GM18907 (cell line): ENCODE measurements around the gene CEP250.
"Not testable (repeated sequence)": the region's sequence is repeated elsewhere in the genome, so short reads cannot be mapped to it uniquely, and the experiment has no call there.

Experiments used
- ATAC-seq: cut with Tn5 transposase; IDR thresholded peaks from one replicate; pipeline ENCODE4 v1.9.1; 2021; ENCODE audit warnings: mild to moderate bottlenecking, moderate library complexity; ENCODE audit not compliant: unreplicated experiment

Gene CEP250

GRCh38 chr20:35492352-35492751, 37.0 kb downstream of the CEP250 start:
- no peak for ATAC-seq

- no peak for ATAC-seq
These were observed 41.1 kb downstream of the CEP250 start for GRCh38 chr20:35496481-35496880.

GRCh38 chr20:35497320-35497719, 41.9 kb downstream of the CEP250 start:
- ATAC-seq = no peak

- ATAC-seq = no peak
These were observed 42.4 kb downstream of the CEP250 start for GRCh38 chr20:35497780-35498189.

- ATAC-seq = no peak
These were observed 43.9 kb downstream of the CEP250 start for GRCh38 chr20:35499271-35499670.

GRCh38 chr20:35502352-35502751, 47.0 kb downstream of the CEP250 start:
- ATAC-seq = peak; percentile 67

- ATAC-seq = no peak
These were observed 47.9 kb downstream of the CEP250 start for GRCh38 chr20:35503281-35503680.

- ATAC-seq = no peak
These were observed 48.6 kb downstream of the CEP250 start for GRCh38 chr20:35503841-35504561.

- ATAC-seq = no peak
These were observed 49.4 kb downstream of the CEP250 start for GRCh38 chr20:35504751-35505150.

- no peak for ATAC-seq
These were observed 50.8 kb downstream of the CEP250 start for GRCh38 chr20:35506179-35506578.

- ATAC-seq = no peak
These were observed 51.7 kb downstream of the CEP250 start for GRCh38 chr20:35506872-35507638.

- no peak for ATAC-seq
These were observed 53.3 kb downstream of the CEP250 start for GRCh38 chr20:35508493-35509218.

GRCh38 chr20:35510951-35511735, 55.7 kb downstream of the CEP250 start:
- no peak for ATAC-seq

- no peak for ATAC-seq
These were observed 56.5 kb downstream of the CEP250 start for GRCh38 chr20:35511814-35512420.

- ATAC-seq = no peak
These were observed 59.1 kb downstream of the CEP250 start for GRCh38 chr20:35514371-35514932.

- ATAC-seq = no peak
These were observed 59.9 kb downstream of the CEP250 start for GRCh38 chr20:35515341-35515740.

GRCh38 chr20:35515949-35516645, 60.7 kb downstream of the CEP250 start:
- ATAC-seq = no peak

GRCh38 chr20:35517125-35517524, 61.7 kb downstream of the CEP250 start:
- no peak for ATAC-seq

GRCh38 chr20:35517767-35518166, 62.4 kb downstream of the CEP250 start:
- not testable (repeated sequence) for ATAC-seq
